ENCODE results near the gene LRRC19.

The LRRC19 gene

DNA sequence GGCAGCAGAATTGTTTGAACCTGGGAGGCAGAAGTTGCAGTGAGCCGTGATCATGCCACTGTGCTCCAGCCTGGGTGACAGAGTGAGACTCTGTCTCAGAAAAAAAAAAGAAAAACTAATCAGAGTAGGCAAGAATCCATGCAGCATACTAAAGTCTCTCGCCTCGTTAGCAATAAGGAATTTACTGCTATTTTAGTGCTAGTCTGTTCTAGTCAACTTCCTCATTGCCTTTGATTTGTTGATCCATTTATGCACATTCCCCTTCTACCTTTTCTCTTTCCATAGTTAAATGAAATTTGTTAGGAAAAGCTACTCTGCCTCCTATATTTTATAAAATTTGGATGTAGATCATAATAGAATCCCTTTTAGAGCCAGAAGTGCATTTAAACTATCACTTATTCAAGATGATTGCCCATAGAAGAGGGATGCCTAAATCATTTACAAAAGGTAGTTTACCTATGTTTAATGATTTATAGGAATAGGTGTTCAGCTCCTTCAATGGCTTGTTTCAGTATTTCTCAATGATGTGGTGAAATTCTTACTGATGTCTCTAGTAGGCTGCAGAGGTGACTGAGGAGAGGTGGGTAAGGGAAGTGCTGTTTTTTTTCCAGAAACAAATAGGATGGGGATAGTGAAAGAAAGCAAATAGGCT is 1.9 kb downstream of the LRRC19 start:
- Histone ChIP-seq H3K4me1 (ENCODE audit: insufficient read depth, low read length) (no peaks in the 10 kb centered on the region), H3K9me3 (ENCODE audit: insufficient read depth, low read length, severe bottlenecking) (no peaks in the 10 kb centered on the region), H2AFZ (ENCODE audit: low read depth, low read length) (no peak overlapping the region), H4K20me1 (ENCODE audit: insufficient read depth, low read length) (no peaks in the 10 kb centered on the region), H3K27ac (ENCODE audit: low read length) (no peak overlapping the region), H3K4me2 (ENCODE audit: insufficient read depth, low read length) (no peak overlapping the region), H3K27me3 (ENCODE audit: insufficient read depth, low read length, poor library complexity) (no peaks in the 10 kb centered on the region), H3K36me3 (ENCODE audit: insufficient read depth, low read length) (no peaks in the 10 kb centered on the region; the same call in 1 of the 2 replicates), H3K79me2 (ENCODE audit: insufficient read depth, low read length) (no peaks in the 10 kb centered on the region), H3K9ac (ENCODE audit: low read depth, low read length) (no peak overlapping the region), H3K4me3 (ENCODE audit: low read depth in 1 of 2, low read length in 2 of 2) (no peak overlapping the region)
- ATAC-seq (ENCODE audit: insufficient read depth, low read depth) (no peak), DNase-seq (no peak)
- TF ChIP-seq, protein P1, sequence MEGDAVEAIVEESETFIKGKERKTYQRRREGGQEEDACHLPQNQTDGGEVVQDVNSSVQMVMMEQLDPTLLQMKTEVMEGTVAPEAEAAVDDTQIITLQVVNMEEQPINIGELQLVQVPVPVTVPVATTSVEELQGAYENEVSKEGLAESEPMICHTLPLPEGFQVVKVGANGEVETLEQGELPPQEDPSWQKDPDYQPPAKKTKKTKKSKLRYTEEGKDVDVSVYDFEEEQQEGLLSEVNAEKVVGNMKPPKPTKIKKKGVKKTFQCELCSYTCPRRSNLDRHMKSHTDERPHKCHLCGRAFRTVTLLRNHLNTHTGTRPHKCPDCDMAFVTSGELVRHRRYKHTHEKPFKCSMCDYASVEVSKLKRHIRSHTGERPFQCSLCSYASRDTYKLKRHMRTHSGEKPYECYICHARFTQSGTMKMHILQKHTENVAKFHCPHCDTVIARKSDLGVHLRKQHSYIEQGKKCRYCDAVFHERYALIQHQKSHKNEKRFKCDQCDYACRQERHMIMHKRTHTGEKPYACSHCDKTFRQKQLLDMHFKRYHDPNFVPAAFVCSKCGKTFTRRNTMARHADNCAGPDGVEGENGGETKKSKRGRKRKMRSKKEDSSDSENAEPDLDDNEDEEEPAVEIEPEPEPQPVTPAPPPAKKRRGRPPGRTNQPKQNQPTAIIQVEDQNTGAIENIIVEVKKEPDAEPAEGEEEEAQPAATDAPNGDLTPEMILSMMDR (IDR thresholded peaks at IDR 0.05; ENCODE audit: borderline replicate concordance, extremely low read depth, low read length, poor library complexity, severe bottlenecking): no peak
- TF ChIP-seq EZH2 (IDR thresholded peaks at IDR 0.05; ENCODE audit: borderline replicate concordance, low read depth, low read length, severe bottlenecking): no peak

GRCh38 chr9:26995810-26996209 is 9.7 kb downstream of the LRRC19 start:
- H3K27ac ChIP-seq (ENCODE audit: low read length): no peak overlapping the region
- no peak overlapping the region for H3K4me3 ChIP-seq (ENCODE audit: low read depth in 1 of 2, low read length in 2 of 2)

DNA sequence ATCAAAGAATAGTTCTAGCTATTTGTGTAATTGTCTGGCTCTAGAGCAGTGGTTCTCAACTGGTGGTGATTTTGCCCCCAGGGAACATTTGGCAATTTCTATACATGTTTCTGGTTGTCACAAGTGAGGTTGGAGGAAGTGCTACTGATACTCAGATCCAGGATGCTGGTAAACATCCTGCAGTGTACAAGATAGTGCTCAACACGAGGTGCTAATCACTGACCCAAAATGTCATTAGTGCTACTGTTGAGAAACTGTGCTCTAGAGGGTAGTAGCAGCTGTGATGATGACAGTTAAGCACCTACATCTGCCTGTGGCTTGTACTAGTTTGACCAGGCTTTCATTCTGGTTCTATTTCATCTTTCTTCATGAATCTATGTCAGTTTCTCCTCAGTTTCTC is 22.1 kb downstream of the LRRC19 start:
- Histone ChIP-seq H3K79me2 (ENCODE audit: insufficient read depth, low read length) (no peaks in the 10 kb centered on the region), H3K27ac (ENCODE audit: low read length) (no peak overlapping the region), H3K9me3 (ENCODE audit: insufficient read depth, low read length, severe bottlenecking) (no peaks in the 10 kb centered on the region), H3K4me2 (ENCODE audit: insufficient read depth, low read length) (no peak overlapping the region), H3K4me1 (ENCODE audit: insufficient read depth, low read length) (no peaks in the 10 kb centered on the region), H3K27me3 (ENCODE audit: insufficient read depth, low read length, poor library complexity) (no peaks in the 10 kb centered on the region), H3K36me3 (ENCODE audit: insufficient read depth, low read length) (peaks cover 8% of the 10 kb centered on the region), H3K9ac (ENCODE audit: low read depth, low read length) (no peak overlapping the region), H3K4me3 (ENCODE audit: low read depth in 1 of 2, low read length in 2 of 2) (no peak overlapping the region), H4K20me1 (ENCODE audit: insufficient read depth, low read length) (no peaks in the 10 kb centered on the region), H2AFZ (ENCODE audit: low read depth, low read length) (no peak overlapping the region)
- TF ChIP-seq, protein P1 (IDR thresholded peaks at IDR 0.05; ENCODE audit: borderline replicate concordance, extremely low read depth, low read length, poor library complexity, severe bottlenecking): no peak
- TF ChIP-seq EZH2 (IDR thresholded peaks at IDR 0.05; ENCODE audit: borderline replicate concordance, low read depth, low read length, severe bottlenecking): no peak
- ATAC-seq (ENCODE audit: insufficient read depth, low read depth) (no peak), DNase-seq (no peak)

More at GRCh38 chr9:26995810-26996209, 9.7 kb downstream of the LRRC19 start:
- Histone ChIP-seq H2AFZ (ENCODE audit: low read depth, low read length) (no peak overlapping the region), H3K4me2 (ENCODE audit: insufficient read depth, low read length) (no peak overlapping the region), H3K4me1 (ENCODE audit: insufficient read depth, low read length) (no peaks in the 10 kb centered on the region), H3K27me3 (ENCODE audit: insufficient read depth, low read length, poor library complexity) (no peaks in the 10 kb centered on the region), H4K20me1 (ENCODE audit: insufficient read depth, low read length) (no peaks in the 10 kb centered on the region), H3K36me3 (ENCODE audit: insufficient read depth, low read length) (peaks cover 5% of the 10 kb centered on the region; the same call in 1 of the 2 replicates), H3K9ac (ENCODE audit: low read depth, low read length) (no peak overlapping the region), H3K9me3 (ENCODE audit: insufficient read depth, low read length, severe bottlenecking) (no peaks in the 10 kb centered on the region), H3K79me2 (ENCODE audit: insufficient read depth, low read length) (no peaks in the 10 kb centered on the region)
- TF ChIP-seq, protein P1 (IDR thresholded peaks at IDR 0.05; ENCODE audit: borderline replicate concordance, extremely low read depth, low read length, poor library complexity, severe bottlenecking): no peak
- no peak for TF ChIP-seq EZH2 (IDR thresholded peaks at IDR 0.05; ENCODE audit: borderline replicate concordance, low read depth, low read length, severe bottlenecking)
- DNase-seq (no peak), ATAC-seq (ENCODE audit: insufficient read depth, low read depth) (no peak)

Measured in DND-41 (cell line).